Measurements from ENCODE around the gene PEAK1.

PEAK1 gene

GRCh38 chr15:77296773-77297337 is 123.0 kb downstream of the PEAK1 start:
- H3K9ac ChIP-seq: no peak overlapping the region
- no peak overlapping the region for H3K4me2 ChIP-seq
- H3K36me3 ChIP-seq: no peaks in the 10 kb centered on the region
- no peaks in the 10 kb centered on the region for H3K4me1 ChIP-seq
- H4K20me1 ChIP-seq: peaks cover 0 to 6% (median 0%) of the 10 kb centered on the region in 11 experiments; a peak in 2 of 22 replicates
- no peaks in the 10 kb centered on the region for H3K27me3 ChIP-seq
- no peaks in the 10 kb centered on the region for H3K9me3 ChIP-seq (replicated peaks in 1 of 11)
- no peak overlapping the region for H3K4me3 ChIP-seq
- no peak overlapping the region for H3K27ac ChIP-seq
- TF ChIP-seq Cebpa-rat (IDR thresholded peaks at IDR 0.05): no peak

- H3K9me3 ChIP-seq (replicated peaks in 1 of 11): no peaks in the 10 kb centered on the region
- no peak overlapping the region for H3K27ac ChIP-seq
- peaks cover 0 to 10% (median 0%) of the 10 kb centered on the region in 11 experiments; a peak in 2 of 22 replicates for H4K20me1 ChIP-seq
- TF ChIP-seq Cebpa-rat (IDR thresholded peaks at IDR 0.05): no peak
- no peak overlapping the region for H3K9ac ChIP-seq
- no peak overlapping the region for H3K4me3 ChIP-seq
- no peak overlapping the region for H3K4me2 ChIP-seq
- H3K4me1 ChIP-seq: no peaks in the 10 kb centered on the region
- H3K36me3 ChIP-seq: no peaks in the 10 kb centered on the region
- no peaks in the 10 kb centered on the region for H3K27me3 ChIP-seq
Observed at GRCh38 chr15:77295446-77295845, 124.5 kb downstream of the PEAK1 start.

GRCh38 chr15:77292969-77293558 is 126.8 kb downstream of the PEAK1 start:
- H4K20me1 ChIP-seq: peaks cover 0 to 23% (median 0%) of the 10 kb centered on the region in 11 experiments; a peak in 2 of 22 replicates
- no peak overlapping the region for H3K27ac ChIP-seq
- TF ChIP-seq Cebpa-rat (IDR thresholded peaks at IDR 0.05): no peak
- H3K9me3 ChIP-seq (replicated peaks in 1 of 11): no peaks in the 10 kb centered on the region
- H3K4me1 ChIP-seq: peaks cover 0 to 5% (median 0%) of the 10 kb centered on the region in 10 experiments; a peak in 4 of 20 replicates
- H3K36me3 ChIP-seq: no peaks in the 10 kb centered on the region
- no peak overlapping the region for H3K4me2 ChIP-seq
- no peak overlapping the region for H3K4me3 ChIP-seq
- H3K27me3 ChIP-seq: no peaks in the 10 kb centered on the region
- H3K9ac ChIP-seq: no peak overlapping the region

DNA sequence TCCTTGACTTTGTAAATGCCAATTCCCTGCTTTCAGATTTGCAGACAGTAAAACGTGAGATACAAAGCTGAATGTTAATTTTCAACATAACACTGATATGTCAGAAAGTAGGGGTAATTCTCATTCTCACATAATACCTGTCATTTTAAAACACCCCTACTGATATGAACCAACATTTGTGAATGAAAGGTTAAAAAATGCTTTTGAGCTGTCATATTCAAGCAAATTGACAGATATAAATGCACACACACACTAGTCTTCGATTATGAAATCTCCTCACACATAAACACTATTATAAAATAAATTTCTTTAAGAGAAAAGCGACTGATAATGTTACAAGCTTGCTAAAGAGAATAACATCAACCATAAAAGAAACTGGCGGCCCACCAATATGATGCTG is 128.8 kb downstream of the PEAK1 start:
- no peak for TF ChIP-seq Cebpa-rat (IDR thresholded peaks at IDR 0.05)
- no peaks in the 10 kb centered on the region for H3K36me3 ChIP-seq
- H4K20me1 ChIP-seq: peaks cover 0 to 27% (median 0%) of the 10 kb centered on the region in 11 experiments; a peak in 2 of 22 replicates
- no peak overlapping the region for H3K4me2 ChIP-seq
- H3K4me1 ChIP-seq: peaks cover 0 to 22% (median 0%) of the 10 kb centered on the region in 10 experiments; a peak in 5 of 20 replicates
- no peaks in the 10 kb centered on the region for H3K27me3 ChIP-seq
- no peak overlapping the region for H3K27ac ChIP-seq
- no peaks in the 10 kb centered on the region for H3K9me3 ChIP-seq (replicated peaks in 1 of 11)
- H3K4me3 ChIP-seq: no peak overlapping the region
- H3K9ac ChIP-seq: no peak overlapping the region

DNA sequence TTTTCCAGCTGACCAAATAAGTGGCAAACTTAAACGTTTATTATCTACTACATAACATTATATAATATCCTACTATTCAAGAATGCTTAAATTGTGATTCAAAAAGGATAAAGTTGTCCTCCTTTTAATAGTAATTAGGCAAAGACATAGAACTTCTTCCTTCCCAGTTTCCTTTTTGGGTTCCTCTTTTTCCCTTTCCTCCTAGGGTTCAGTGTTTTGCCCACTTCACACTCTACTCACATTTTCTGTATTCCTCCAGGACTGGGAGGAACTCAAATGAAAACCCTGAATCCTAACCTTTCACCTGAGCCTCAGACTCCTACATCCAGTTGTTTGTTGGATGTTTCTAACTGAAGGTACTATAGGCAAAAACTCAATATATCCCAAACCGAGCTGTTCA is 132.5 kb downstream of the PEAK1 start:
- Histone ChIP-seq H3K4me1 (peaks cover 0 to 37% (median 0%) of the 10 kb centered on the region in 10 experiments; a peak in 5 of 20 replicates), H3K4me2 (peak overlapping the region in 3 of 11 experiments; percentile 24 to 63 (median 49); a peak in 5 of 22 replicates), H3K4me3 (no peak overlapping the region)

DNA sequence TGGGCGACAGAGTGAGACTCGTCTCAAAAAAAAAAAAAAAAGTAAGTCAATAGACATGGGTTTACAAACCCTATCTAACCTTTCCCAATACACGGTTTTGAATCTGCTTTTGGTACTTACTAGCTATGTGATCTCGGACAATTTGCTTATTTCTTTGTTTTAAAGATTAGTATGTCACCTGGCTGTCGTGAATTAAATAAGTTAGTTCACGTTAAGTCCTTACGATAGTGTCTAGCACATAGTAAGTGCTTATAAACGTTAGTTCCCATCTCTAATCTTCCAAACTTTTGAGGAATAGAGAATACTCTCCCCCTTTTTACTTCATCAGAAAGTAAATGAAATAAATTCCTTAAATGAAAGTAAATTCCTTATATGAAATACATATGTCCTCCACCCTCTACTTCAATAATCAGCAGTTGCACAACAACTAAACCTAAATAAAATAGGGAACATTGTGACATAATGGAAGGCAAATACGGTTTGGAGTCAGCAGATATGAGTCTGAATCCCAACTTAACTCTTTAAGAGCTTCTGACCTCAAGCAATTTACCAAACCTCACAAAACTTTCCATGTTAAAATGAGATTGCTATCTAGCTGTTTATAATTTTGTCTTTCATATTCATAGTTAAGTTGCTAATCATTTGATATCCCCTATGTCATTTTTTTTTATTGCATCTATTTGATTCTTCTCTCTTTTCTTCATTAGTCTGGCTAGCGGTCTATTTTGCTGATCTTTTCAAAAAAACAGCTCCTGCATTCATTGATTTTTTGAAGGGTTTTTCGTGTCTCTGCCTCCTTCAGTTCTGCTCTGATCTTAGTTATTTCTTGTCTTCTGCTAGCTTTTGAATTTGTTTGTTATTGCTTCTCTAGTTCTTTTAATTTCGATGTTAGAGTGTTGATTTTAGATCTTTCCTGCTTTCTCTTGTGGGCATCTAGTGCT is 134.6 kb downstream of the PEAK1 start:
- Histone ChIP-seq H3K4me2 (peak overlapping the region in 2 of 11 experiments; percentile 46 to 62; a peak in 4 of 22 replicates), H4K20me1 (peaks cover 0 to 16% (median 0%) of the 10 kb centered on the region in 11 experiments; a peak in 2 of 22 replicates), H3K4me3 (no peak overlapping the region), H3K36me3 (peaks cover 0 to 30% (median 0%) of the 10 kb centered on the region in 11 experiments; a peak in 3 of 22 replicates), H3K27me3 (no peaks in the 10 kb centered on the region), H3K27ac (no peak overlapping the region), H3K4me1 (peaks cover 0 to 37% (median 0%) of the 10 kb centered on the region in 10 experiments; a peak in 5 of 20 replicates), H3K9ac (no peak overlapping the region), H3K9me3 (replicated peaks in 1 of 11) (no peaks in the 10 kb centered on the region)
- no peak for TF ChIP-seq Cebpa-rat (IDR thresholded peaks at IDR 0.05)

More for the DNA sequence above, 132.5 kb downstream of the PEAK1 start:
- Histone ChIP-seq H3K9ac (no peak overlapping the region), H4K20me1 (peaks cover 0 to 25% (median 0%) of the 10 kb centered on the region in 11 experiments; a peak in 2 of 22 replicates), H3K9me3 (replicated peaks in 1 of 11) (no peaks in the 10 kb centered on the region), H3K27me3 (no peaks in the 10 kb centered on the region), H3K36me3 (peaks cover 0 to 20% (median 0%) of the 10 kb centered on the region in 11 experiments; a peak in 3 of 22 replicates), H3K27ac (no peak overlapping the region)
- no peak for TF ChIP-seq Cebpa-rat (IDR thresholded peaks at IDR 0.05)

DNA sequence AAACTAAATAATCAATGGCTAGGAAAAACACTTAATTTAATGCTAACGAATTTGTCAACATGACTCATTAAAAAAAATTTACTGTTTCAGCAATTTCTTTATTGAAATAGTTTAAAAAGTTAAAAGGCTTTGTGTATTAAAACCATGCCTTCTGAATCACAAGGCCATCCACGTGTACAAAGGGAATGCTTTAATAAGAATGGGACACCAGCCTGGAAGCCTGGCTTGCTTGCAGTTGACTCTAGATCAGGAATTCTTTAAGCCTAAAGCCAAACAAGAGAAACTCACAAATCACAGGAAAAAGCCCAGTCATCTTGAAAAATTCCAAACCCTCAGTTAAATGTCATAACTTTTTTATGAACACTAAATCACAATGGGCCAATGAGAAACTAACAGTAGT is 137.6 kb downstream of the PEAK1 start:
- peaks cover 0 to 25% (median 0%) of the 10 kb centered on the region in 10 experiments; a peak in 5 of 20 replicates for H3K4me1 ChIP-seq
- TF ChIP-seq Cebpa-rat (IDR thresholded peaks at IDR 0.05): no peak
- H3K9me3 ChIP-seq (replicated peaks in 1 of 11): no peaks in the 10 kb centered on the region
- H3K27me3 ChIP-seq: no peaks in the 10 kb centered on the region
- no peak overlapping the region for H3K4me3 ChIP-seq
- no peak overlapping the region for H3K9ac ChIP-seq
- H3K27ac ChIP-seq: no peak overlapping the region
- peaks cover 0 to 6% (median 0%) of the 10 kb centered on the region in 11 experiments; a peak in 2 of 22 replicates for H4K20me1 ChIP-seq
- peaks cover 0 to 49% (median 0%) of the 10 kb centered on the region in 11 experiments; a peak in 4 of 22 replicates for H3K36me3 ChIP-seq
- no peak overlapping the region for H3K4me2 ChIP-seq

DNA sequence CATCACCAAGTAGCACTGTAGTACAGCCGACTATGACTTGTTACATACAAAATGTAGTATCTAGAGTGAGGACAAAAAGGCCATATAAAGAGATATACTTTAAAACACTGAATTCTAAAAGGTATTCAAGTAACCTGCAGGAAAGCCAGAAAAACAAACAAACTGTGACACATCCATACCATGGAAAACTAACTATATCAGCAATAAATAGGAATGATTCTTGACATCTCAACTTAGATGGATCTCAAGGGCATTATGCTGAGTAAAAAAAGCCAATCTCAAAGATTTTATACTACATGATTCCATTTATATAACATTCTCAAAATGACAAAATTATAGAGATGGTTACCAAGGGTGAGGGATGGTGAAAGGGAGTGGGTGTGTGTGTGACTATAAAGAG is 143.0 kb downstream of the PEAK1 start:
- H3K27ac ChIP-seq: no peak overlapping the region
- TF ChIP-seq Cebpa-rat (IDR thresholded peaks at IDR 0.05): no peak

More for the DNA sequence above, 143.0 kb downstream of the PEAK1 start:
- Histone ChIP-seq H3K9me3 (replicated peaks in 1 of 11) (0 out of 22 replicates have a peak, but pooled peaks cover 0 to 3% (median 0%) of the 10 kb centered on the region in 11 experiments), H3K36me3 (peaks cover 0 to 39% (median 0%) of the 10 kb centered on the region in 11 experiments; a peak in 4 of 22 replicates), H3K27me3 (no peaks in the 10 kb centered on the region), H3K4me3 (no peak overlapping the region), H3K4me2 (no peak overlapping the region), H4K20me1 (no peaks in the 10 kb centered on the region), H3K9ac (no peak overlapping the region), H3K4me1 (peaks cover 0 to 11% (median 7%) of the 10 kb centered on the region in 10 experiments; a peak in 10 of 20 replicates)
